ENCODE data around the gene HECTD4.

DNA sequence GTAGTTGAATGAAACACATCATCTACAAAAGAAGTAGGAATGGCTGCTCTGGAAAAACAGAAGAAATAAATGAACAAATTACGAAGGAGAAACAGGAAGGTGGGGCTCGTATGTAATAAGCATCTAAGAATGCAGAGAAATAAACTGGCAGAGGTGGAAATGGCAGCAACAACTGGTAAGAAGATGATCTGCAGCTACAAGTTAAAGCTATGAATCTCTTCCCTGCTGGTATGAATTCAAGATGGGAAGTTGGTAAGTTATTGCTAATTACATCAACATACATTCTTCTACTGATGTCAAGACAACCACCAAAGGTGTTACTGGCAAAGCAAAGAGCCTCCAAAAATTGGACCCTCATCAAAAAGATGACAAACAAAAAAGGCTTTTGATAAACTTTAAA is 59.8 kb downstream of the HECTD4 start:
- TF ChIP-seq, protein P1, sequence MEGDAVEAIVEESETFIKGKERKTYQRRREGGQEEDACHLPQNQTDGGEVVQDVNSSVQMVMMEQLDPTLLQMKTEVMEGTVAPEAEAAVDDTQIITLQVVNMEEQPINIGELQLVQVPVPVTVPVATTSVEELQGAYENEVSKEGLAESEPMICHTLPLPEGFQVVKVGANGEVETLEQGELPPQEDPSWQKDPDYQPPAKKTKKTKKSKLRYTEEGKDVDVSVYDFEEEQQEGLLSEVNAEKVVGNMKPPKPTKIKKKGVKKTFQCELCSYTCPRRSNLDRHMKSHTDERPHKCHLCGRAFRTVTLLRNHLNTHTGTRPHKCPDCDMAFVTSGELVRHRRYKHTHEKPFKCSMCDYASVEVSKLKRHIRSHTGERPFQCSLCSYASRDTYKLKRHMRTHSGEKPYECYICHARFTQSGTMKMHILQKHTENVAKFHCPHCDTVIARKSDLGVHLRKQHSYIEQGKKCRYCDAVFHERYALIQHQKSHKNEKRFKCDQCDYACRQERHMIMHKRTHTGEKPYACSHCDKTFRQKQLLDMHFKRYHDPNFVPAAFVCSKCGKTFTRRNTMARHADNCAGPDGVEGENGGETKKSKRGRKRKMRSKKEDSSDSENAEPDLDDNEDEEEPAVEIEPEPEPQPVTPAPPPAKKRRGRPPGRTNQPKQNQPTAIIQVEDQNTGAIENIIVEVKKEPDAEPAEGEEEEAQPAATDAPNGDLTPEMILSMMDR (conservative IDR thresholded peaks at IDR 0.05): no peak
- TF ChIP-seq EZH2 (IDR thresholded peaks at IDR 0.05; ENCODE audit: low read depth): no peak

All from PC-9 (cell line).